SH-SY5Y (cell line): ENCODE measurements around the gene TACC3.

ENCODE experiments used
- GATA2 ChIP-seq: IDR thresholded peaks from 2 replicates; pipeline ENCODE4 v1.6.1; 2011; ENCODE audit warnings: mild to moderate bottlenecking, low read depth, low read length
- GATA3 ChIP-seq: IDR thresholded peaks from 2 replicates; pipeline ENCODE4 v1.6.1; 2011; ENCODE audit warnings: low read depth, mild to moderate bottlenecking, low read length, moderate library complexity

DNA sequence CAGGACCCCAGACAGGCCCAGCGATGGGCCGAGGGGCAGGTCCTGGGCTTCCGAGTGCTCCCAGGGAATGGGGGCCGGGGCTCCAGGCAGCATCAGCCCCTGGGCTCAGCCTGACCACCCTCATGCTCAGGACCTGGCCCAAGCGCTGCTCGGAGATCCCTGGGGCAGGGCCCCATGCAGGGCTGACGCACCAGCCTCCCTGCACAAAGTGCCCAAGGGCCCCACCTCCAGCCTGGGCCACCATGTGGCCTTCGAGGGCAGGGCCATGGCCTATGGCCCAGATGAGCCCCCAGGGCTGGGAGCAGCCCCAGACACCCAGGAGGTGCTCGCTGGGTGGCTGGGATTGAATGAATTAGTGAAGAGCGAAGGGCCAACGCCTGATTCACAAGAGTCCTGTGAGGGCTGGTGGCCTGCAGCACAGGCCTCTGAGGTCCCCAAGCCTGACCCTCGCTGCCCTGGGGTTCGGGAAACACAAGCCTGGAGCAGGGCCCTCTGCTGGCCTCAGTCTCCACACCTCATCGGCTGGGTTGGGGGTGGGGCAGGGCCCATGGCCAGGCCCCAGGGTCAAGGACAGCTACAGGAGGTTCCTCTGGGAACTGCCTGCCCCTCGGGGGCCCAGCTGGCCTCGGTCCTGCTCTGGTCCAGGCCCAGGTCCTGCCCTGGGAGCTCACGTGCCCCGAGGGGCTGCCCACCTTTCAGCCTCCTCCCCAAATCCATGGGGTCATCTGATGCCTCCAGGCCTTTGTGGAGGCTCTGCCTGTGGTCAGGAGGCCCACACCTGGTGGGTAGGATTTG lies 58.5 kb downstream of the TACC3 start:
- no peak for TF ChIP-seq GATA2
- no peak for TF ChIP-seq GATA3
